ENCODE data around the gene PAMR1.
"Not testable (repeated sequence)": the region's sequence is repeated elsewhere in the genome, so short reads cannot be mapped to it uniquely, and the experiment has no call there.

PAMR1 gene, protein sequence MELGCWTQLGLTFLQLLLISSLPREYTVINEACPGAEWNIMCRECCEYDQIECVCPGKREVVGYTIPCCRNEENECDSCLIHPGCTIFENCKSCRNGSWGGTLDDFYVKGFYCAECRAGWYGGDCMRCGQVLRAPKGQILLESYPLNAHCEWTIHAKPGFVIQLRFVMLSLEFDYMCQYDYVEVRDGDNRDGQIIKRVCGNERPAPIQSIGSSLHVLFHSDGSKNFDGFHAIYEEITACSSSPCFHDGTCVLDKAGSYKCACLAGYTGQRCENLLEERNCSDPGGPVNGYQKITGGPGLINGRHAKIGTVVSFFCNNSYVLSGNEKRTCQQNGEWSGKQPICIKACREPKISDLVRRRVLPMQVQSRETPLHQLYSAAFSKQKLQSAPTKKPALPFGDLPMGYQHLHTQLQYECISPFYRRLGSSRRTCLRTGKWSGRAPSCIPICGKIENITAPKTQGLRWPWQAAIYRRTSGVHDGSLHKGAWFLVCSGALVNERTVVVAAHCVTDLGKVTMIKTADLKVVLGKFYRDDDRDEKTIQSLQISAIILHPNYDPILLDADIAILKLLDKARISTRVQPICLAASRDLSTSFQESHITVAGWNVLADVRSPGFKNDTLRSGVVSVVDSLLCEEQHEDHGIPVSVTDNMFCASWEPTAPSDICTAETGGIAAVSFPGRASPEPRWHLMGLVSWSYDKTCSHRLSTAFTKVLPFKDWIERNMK

DNA sequence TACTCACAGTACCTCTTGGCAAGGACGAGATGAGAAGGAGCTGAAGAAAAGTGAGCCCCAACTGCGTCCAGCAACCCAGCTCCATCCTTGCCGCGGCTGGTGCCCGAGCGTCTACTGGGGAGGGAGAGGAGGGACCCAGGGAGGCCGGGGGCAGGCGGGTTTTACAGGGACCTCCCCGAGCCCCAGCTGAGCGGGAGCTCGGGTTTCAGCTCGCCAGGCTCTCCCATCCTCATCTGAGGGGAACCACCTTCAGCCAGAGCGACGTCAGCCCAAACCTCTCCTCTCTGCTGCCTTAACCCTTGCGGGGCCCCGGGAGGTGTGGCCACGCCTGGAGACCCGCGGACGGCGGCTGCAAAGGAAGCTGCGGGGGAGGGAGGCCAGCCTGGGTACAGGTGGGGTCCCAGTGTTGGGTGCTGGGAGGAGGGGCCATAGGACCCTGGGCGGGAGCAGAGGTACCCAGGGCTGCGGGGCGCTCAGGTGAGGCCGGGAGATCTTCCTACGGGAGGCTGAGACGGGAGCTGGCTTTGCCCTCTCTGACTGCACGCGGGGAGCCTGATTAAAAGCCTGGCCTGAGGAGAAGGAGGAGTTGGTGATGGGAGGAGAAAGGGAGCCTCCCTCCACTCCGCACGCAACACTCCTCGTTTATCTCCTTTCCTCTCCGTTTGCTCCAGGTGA lies at the start of gene PAMR1:
PAMR1 (minus strand) TSS at position 116 of the 675 bp plus-strand sequence; CDS start at position 85, 31 bp downstream.
- peak; percentile 41 for DNase-seq

DNA sequence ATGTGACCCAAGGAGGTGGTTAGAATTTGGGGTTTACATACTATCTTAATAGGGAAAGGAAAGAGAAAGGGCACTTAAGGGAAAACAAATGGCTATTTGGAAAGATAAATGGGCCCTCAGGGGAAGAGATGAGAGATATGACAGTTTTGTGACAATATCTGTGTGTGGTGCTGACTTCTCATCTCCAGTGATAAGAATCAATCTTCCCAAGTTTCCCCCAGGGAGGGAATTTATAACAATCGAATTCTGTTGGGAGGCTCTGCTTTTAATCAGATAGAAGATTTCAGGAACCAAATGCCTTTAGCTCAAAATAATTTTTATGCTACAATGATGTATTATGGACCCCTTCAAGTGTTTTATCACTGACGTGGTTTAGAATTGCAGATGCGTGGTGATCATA lies 46.3 kb upstream of the PAMR1 start:
- DNase-seq, result no peak

- peak; percentile 16 for DNase-seq
Observed at GRCh38 chr11:35567737-35568465, 42.5 kb upstream of the PAMR1 start.

DNA sequence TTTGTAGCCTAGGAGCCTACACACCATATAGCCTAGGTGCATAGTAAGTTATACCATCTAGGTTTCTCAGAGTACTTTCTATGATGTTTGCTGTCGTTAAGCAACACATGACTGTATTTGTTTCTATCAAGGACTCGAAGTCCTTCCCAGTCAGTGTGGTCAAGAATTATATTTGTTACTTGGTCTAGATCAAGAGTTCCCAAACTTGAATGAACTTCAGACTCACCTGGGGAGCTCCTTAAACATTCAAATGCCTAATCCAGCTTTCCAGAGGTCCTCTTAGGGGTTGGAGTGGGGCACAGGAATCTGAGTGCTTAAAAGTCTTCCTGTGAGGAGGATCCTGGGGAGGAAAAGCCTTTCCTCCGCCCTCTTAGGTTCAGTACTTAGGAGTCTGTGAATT lies 41.5 kb upstream of the PAMR1 start:
- DNase-seq, result no peak

DNA sequence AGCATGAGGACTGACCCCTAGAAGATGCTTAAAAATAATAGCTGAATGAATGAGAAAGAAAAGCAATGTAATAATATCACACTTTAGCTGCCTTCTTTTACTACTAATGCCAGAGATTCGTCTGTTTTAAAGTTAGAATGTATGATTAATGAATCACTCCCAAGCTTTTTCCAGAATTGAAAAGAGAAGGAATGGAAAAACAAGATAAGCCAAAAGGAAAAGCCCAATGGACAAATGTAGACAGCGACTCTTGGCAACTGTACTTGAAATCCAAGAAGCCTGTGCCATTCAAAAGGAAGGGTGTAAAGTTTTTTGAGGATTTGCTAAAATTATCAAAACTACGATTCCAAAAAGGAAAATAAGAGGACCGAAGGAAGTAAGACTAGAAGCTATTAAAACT lies 40.8 kb upstream of the PAMR1 start:
- no peak for DNase-seq

GRCh38 chr11:35564245-35564595 lies 38.8 kb upstream of the PAMR1 start:
- no peak for DNase-seq

GRCh38 chr11:35563484-35564244 lies 38.2 kb upstream of the PAMR1 start:
- DNase-seq, result no peak

GRCh38 chr11:35559949-35560348 lies 34.5 kb upstream of the PAMR1 start:
- no peak for DNase-seq

DNA sequence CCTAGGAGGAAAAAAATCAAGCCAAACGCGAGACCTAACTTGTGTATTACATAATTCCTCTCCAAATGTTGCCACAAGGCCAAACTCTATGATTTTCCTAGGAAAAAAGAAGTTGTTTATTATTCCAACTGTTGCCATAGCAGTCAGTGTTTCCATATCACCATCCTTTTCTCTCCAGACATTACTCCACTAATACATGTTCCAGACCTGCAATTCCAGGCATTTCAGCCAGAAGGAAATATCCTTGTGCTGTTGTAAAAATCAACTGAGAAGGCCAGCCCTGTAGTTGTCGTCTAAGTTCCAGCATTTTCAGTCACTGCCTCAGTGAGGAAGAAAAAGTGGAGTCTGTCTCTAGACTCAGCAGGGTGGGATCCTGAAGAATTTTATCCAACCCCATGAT lies 33.1 kb upstream of the PAMR1 start:
- no peak for DNase-seq

GRCh38 chr11:35555488-35555887 lies 30.1 kb upstream of the PAMR1 start:
- DNase-seq, result no peak

DNA sequence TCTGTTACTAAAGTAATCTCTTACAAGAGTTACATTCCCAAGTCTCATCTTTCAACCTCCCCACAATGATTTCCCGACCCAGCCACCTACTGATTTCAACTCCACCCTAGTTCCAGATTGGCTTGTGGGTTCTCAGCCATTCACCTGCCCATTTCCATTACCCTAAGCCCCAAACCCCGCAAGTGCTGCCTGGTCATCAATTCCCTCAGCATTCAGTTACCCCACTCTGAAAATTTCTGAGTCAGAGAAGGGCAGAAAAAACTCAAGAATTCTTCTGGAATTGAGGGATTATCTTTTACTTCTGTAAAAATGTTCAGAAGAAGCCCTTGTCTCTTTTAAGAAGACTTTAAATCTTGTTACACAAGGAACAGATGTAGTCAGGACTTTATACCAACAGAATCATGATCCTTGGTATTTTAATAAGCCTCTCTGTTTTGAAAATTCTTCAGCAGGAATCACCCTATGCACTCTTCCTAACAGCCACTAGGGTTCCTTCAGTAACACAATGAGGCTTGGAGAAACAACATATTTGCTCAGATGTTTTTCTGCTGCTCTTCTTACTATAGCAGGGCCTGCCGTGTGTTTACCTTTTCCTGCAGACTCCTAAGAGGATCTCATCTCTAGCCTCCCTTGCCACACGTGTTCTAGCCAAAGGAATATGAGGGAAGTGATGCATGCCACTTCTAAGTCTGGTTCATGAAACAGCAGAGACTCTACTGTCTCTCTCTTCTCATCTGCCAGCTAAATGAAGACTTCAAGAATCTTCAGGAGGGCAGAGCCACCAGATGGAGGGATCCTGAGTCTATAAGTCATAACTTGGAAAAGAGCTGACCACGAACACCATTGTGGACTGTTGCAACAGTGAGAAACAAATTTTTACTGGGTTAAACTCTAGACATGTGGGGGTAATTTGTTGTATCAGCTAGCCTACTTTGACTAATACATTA lies 29.3 kb upstream of the PAMR1 start:
- DNase-seq, result no peak

DNA sequence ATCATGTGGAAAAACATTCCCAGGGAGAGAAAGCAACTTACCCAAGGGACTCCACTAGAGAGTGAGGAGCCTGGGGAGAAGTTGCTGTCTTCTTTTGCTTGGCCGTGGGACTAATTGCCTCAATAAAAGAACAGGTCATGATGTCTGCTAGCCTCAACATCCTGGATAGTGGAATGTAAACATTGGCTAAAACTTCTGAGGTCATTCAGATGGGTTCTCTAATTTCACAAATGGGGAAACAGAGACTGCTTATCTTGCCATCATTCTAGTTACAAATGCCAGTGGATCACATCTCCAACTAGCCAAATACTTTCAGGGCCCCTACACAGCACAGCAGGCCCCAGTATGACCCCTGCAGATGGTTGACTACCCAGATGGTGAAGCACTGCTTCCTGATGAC lies 28.4 kb upstream of the PAMR1 start:
- no peak for DNase-seq

- no peak for DNase-seq
Observed at GRCh38 chr11:35553021-35553420, 27.6 kb upstream of the PAMR1 start.

DNA sequence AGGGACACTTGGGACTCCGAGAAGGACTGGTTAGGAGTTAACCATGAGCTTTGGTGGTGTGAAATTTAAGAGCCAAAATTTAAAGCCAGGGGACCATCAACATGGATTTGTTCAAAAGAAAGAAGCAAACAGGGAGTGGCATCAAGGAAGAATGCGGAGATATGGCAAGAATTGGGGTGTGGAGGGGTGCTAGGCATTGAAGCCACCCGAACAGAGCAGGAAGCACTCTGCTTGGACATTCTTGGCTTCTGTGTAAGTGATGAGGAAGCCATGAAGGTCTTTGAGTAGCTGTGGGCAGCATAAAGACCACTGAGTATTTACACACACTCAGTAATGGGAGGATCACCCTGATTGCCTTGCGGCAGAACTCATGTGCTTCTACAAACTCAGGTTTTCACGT lies 27.2 kb upstream of the PAMR1 start:
- DNase-seq, result no peak

DNA sequence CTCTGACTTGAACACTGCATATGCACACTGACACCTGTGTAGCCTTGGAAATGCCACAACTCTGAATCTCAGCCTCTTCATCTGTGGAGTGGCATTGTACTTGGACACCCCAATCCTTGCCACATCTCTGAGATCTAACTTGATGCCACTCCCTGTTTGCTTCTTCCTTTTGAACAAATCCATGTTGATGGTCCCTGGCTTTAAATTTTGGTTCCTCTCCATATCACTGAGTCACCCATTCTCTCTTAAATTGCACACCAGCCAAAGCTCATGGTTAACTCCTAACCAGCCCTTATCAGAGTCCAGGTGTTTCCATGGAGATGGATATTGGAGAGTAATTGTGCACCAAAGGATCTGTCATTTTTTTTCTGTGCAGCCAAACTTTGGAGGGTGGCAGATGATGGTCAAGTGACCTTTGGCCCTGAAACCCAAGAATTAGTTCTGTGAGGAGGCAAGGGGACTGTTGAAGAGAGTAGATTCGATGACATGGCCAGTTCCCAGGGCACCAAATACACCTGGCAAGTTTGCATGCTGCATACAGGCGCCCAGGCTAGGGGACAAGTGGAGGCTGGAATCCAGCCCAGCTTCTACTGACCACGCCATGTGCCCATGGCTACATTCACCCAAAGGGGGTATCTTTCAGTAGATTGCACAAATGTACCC lies 25.1 kb upstream of the PAMR1 start:
- no peak for DNase-seq

DNA sequence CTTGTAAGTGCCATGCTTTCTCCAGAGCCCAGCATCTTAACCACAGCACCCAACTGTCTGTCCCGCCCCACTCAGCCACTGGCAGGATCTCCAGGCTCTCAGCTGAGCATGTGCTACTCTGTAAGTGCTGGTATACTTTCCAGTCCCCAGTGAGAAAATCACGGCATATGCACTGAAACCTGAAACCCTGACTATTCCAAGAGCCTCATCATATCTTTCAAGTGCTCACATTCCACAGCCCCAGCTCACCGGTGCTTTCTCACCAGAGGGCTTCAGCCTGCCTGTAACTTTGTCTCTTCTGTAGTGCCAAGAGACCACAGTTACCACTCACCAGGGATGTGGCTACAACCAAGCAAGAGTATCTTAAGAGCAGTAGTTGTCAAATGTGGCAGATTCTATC lies 24.4 kb upstream of the PAMR1 start:
- no peak for DNase-seq

- no peak for DNase-seq
Observed at GRCh38 chr11:35548925-35549561, 23.6 kb upstream of the PAMR1 start.

DNA sequence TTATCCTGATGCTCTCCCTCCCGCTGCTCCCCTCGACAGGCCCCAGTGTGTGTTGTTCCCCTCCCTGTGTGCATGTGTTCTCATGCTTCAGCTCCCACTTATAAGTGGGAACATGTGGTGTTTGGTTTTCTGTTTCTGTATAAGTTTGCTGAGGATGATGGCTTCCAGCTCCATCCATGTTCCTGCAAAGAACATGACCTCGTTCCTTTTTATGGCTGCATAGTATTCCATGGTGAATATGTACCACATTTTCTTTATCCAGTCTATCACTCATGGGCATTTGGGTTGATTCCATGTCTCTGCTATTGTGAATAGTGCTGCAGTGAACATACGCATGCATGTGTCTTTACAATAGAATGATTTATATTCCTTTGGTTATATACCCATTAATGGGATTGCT lies 22.6 kb upstream of the PAMR1 start:
- DNase-seq, result not testable (repeated sequence)

DNA sequence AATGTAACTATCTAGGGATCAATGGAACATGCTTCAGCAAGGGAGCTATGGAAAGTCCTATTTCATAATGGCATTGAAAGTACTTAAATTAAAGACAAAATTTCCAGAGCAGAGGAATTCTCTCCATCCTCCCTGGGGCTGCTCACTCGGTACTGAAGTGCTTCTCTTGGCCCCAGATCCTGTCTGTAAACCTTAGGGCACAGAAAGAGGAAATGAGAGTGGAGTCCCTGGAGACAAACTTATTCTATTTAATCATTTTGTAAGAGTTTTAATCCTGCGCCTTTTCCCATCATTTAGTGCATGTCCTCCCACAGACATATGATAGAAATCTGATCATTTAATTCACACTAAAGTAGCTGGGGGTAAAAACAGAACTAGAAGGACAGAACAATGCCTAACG lies 20.9 kb upstream of the PAMR1 start:
- DNase-seq, result no peak

DNA sequence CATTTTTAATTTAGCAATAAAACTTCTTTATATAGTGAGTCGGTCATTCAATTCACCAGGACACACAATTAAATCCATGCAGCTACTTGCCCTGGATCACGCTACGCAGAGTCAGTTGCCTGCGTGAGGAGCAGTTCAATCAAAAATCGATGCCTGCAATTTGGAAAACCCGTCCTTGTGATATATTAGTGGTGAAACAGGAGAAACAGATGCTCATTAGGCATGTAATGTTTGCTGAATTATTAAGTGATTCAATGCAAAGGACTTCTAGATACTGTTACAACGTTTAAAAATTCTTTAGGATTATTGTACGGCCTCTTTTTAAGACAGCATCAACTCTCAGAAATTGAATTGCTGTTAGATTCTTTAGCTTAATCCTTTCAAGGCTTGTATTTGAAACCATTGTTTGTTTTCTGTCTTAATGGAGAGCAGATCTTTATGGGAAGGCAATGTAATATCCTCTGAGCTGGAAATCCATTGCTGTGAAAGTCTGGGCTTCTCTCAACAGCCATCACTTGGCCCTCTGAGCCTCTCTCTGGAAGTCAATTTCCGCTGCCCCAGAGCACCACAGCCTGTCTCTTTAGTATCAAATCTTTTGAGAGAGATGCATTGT lies 20.1 kb upstream of the PAMR1 start:
- DNase-seq, result no peak
